WTC11 (cell line): ENCODE data around the gene GNA12. TPM values are rescaled to one million over a fixed set of nuclear protein-coding genes. Genes with fewer than 3 reads are reported as not detected.

ENCODE experiments used
- ATAC-seq: fragments of 200-7000 bp; cut with Tn5 transposase; 2 replicates; pipeline ENCODE4 v1.10.0; 2021; ENCODE audit warnings: mild to moderate bottlenecking, moderate library complexity
- CTCF ChIA-PET: fragments of 300-600 bp; sonication (Branson Sonifier 250); formaldehyde crosslinking; loops from one replicate; lab custom pipeline; 2021; ENCODE audit warnings: antibody characterized with exemption; lab: Charles Lee
- POLR2A ChIA-PET: fragments of 350-600 bp; sonication (Branson Sonifier 250); formaldehyde crosslinking; loops from one replicate; lab custom pipeline; 2021; ENCODE audit warnings: antibody characterized with exemption; lab: Charles Lee
- DNase-seq: peaks from one replicate; pipeline ENCODE4 v3.0.0; 2021; ENCODE audit warnings: low spot score
- H3K27ac Mint-ChIP-seq: 2 replicates; pipeline ENCODE4 v1.8.0; 2021; ENCODE audit warnings: mixed read lengths
- H3K27me3 Mint-ChIP-seq: 2 replicates; pipeline ENCODE4 v1.8.0; 2021; ENCODE audit warnings: low read depth, mild to moderate bottlenecking, moderate library complexity, mixed read lengths
- H3K36me3 Mint-ChIP-seq: 2 replicates; pipeline ENCODE4 v1.8.0; 2021; ENCODE audit warnings: mixed read lengths
- H3K4me1 Mint-ChIP-seq: 2 replicates; pipeline ENCODE4 v1.8.0; 2022; ENCODE audit warnings: mixed read lengths
- H3K4me3 Mint-ChIP-seq: 2 replicates; pipeline ENCODE4 v1.8.0; 2021; ENCODE audit warnings: mild to moderate bottlenecking, moderate library complexity, mixed read lengths
- H3K9me3 Mint-ChIP-seq: 2 replicates; pipeline ENCODE4 v1.8.0; 2021; ENCODE audit warnings: mixed read lengths
- ATF6 ChIP-seq: sonication (generic); formaldehyde crosslinking; IDR thresholded peaks from 2 replicates; pipeline ENCODE4 v1.8.1; 2023; ENCODE audit warnings: mild to moderate bottlenecking, missing genetic modification reagents
- CREB1 ChIP-seq: sonication (generic); formaldehyde crosslinking; IDR thresholded peaks from 2 replicates; pipeline ENCODE4 v1.8.0; 2023; ENCODE audit warnings: mild to moderate bottlenecking, missing genetic modification reagents
- CTCF ChIP-seq: fragments of 200-600 bp; IDR thresholded peaks from 2 replicates; pipeline ENCODE4 v1.8.0; 2022; ENCODE audit warnings: antibody characterized with exemption
- FOXP4 ChIP-seq: sonication (generic); formaldehyde crosslinking; IDR thresholded peaks from 2 replicates; pipeline ENCODE4 v1.8.0; 2022; ENCODE audit warnings: mild to moderate bottlenecking, missing genetic modification reagents
- GABPB1 ChIP-seq: sonication (generic); formaldehyde crosslinking; IDR thresholded peaks from 2 replicates; pipeline ENCODE4 v1.8.1; 2023; ENCODE audit warnings: mild to moderate bottlenecking, missing genetic modification reagents
- GRHL2 ChIP-seq: fragments of 250-450 bp; sonication (Bioruptor Pico); IDR thresholded peaks from 2 replicates; pipeline ENCODE4 v1.8.0; 2022; ENCODE audit warnings: mild to moderate bottlenecking, moderate library complexity; ENCODE audit not compliant: insufficient replicate concordance, severe bottlenecking
- MAX ChIP-seq: sonication (generic); formaldehyde crosslinking; IDR thresholded peaks from 2 replicates; pipeline ENCODE4 v1.8.0; 2022; ENCODE audit warnings: mild to moderate bottlenecking, missing genetic modification reagents
- NFYB ChIP-seq: sonication (generic); formaldehyde crosslinking; conservative IDR thresholded peaks from 2 replicates; pipeline ENCODE4 v1.8.0; 2022; ENCODE audit warnings: low read depth, missing genetic modification reagents
- PREB ChIP-seq: sonication (generic); formaldehyde crosslinking; IDR thresholded peaks from 2 replicates; pipeline ENCODE4 v1.8.1; 2022; ENCODE audit warnings: mild to moderate bottlenecking, missing genetic modification reagents, moderate library complexity, borderline replicate concordance
- SMAD4 ChIP-seq: sonication (generic); formaldehyde crosslinking; IDR thresholded peaks from 2 replicates; pipeline ENCODE4 v1.8.0; 2022; ENCODE audit warnings: mild to moderate bottlenecking, missing genetic modification reagents
- ZMAT4 ChIP-seq: fragments of 250-450 bp; sonication (Bioruptor Pico); IDR thresholded peaks from 2 replicates; pipeline ENCODE4 v1.9.0; 2021; ENCODE audit warnings: mild to moderate bottlenecking
- ZNF317 ChIP-seq: sonication (generic); formaldehyde crosslinking; IDR thresholded peaks from 2 replicates; pipeline ENCODE4 v1.8.1; 2023; ENCODE audit warnings: low read depth, mild to moderate bottlenecking, moderate library complexity, missing genetic modification reagents, borderline replicate concordance
- ZNF396 ChIP-seq: fragments of 250-450 bp; sonication (Bioruptor Pico); IDR thresholded peaks from 2 replicates; pipeline ENCODE4 v1.8.0; 2021; ENCODE audit warnings: mild to moderate bottlenecking, moderate library complexity, borderline replicate concordance
- ZNF423 ChIP-seq: fragments of 250-450 bp; sonication (Bioruptor Pico); IDR thresholded peaks from 2 replicates; pipeline ENCODE4 v2.1.2; 2022; ENCODE audit warnings: mild to moderate bottlenecking, moderate library complexity
- ZSCAN18 ChIP-seq: fragments of 250-450 bp; sonication (Bioruptor Pico); IDR thresholded peaks from 2 replicates; pipeline ENCODE4 v2.1.2; 2022; ENCODE audit warnings: mild to moderate bottlenecking, moderate library complexity
- total RNA-seq: library from RNA; stranded (reverse); gene quantifications from 3 replicates; pipeline ENCODE4 v1.2.3, GENCODE V29; 2021

GNA12 gene
- total RNA-seq, 1 experiment from 2014 or later, result 99.6 TPM

GRCh38 chr7:2719007-2719406 is 125.1 kb downstream of the GNA12 start:
- Mint-ChIP-seq H3K27ac (peak overlapping the region; percentile 25), H3K4me3 (no peak overlapping the region), H3K36me3 (peaks cover 55% of the 10 kb centered on the region), H3K9me3 (no peaks in the 10 kb centered on the region), H3K4me1 (peaks cover 3% of the 10 kb centered on the region), H3K27me3 (no peaks in the 10 kb centered on the region)
- TF ChIP-seq ZSCAN18 (CRISPR knock-in tag) (no peak), CTCF (peak; percentile 63; the same call in 1 of the 2 replicates), ZNF317 (CRISPR knock-in tag) (peak; percentile 68; the same call in 1 of the 2 replicates)
- DNase-seq, result peak; percentile 74
- CTCF ChIA-PET, result interaction anchor here (0.7 to 2.4 kb wide), 26 partner anchors 9 to 1166 kb away, joined by 3 to 63 read pairs (median 6); partner anchors contain the start of genes AMZ1 and TTYH3
- ATAC-seq, result peak; percentile 87
- POLR2A ChIA-PET, result interaction anchor here (0.8 to 1.1 kb wide), 3 partner anchors 9 to 106 kb away, joined by 4 to 8 read pairs (median 4); no protein-coding TSS in a partner anchor

GRCh38 chr7:2718296-2718965 is 125.7 kb downstream of the GNA12 start:
- H3K9me3 Mint-ChIP-seq, result no peaks in the 10 kb centered on the region
- no peak overlapping the region for H3K4me3 Mint-ChIP-seq
- TF ChIP-seq FOXP4 (CRISPR knock-in tag) (0 out of 2 replicates have a peak, but pooled peaks have one; percentile 31), ATF6 (no peak), ZMAT4 (no peak), CREB1 (CRISPR knock-in tag) (no peak), SMAD4 (CRISPR knock-in tag) (no peak)
- POLR2A ChIA-PET, result interaction anchor here (0.8 to 1.0 kb wide), 2 partner anchors 14 to 106 kb away, joined by 4 to 8 read pairs; no protein-coding TSS in a partner anchor
- DNase-seq (no peak), ATAC-seq (no peak)
- peaks cover 6% of the 10 kb centered on the region for H3K4me1 Mint-ChIP-seq
- H3K27ac Mint-ChIP-seq, result peak overlapping the region; percentile 25
- H3K27me3 Mint-ChIP-seq, result no peaks in the 10 kb centered on the region
- peaks cover 55% of the 10 kb centered on the region for H3K36me3 Mint-ChIP-seq
- CTCF ChIA-PET, result interaction anchor here (0.9 to 2.4 kb wide), 25 partner anchors 9 to 267 kb away, joined by 3 to 63 read pairs (median 6); partner anchors contain the start of genes AMZ1 and TTYH3

- ChIA-PET CTCF (interaction anchor here (1.0 to 2.4 kb wide), 12 partner anchors 8 to 266 kb away, joined by 3 to 63 read pairs (median 8); partner anchors contain the start of gene AMZ1), POLR2A (no interaction called here)
- H3K4me1 Mint-ChIP-seq, result peaks cover 6% of the 10 kb centered on the region
- H3K27ac Mint-ChIP-seq, result no peak overlapping the region; the same call in 1 of the 2 replicates
- DNase-seq (no peak), ATAC-seq (no peak)
- H3K27me3 Mint-ChIP-seq, result no peaks in the 10 kb centered on the region
- H3K9me3 Mint-ChIP-seq, result no peaks in the 10 kb centered on the region
- H3K36me3 Mint-ChIP-seq, result peaks cover 52% of the 10 kb centered on the region
- no peak overlapping the region for H3K4me3 Mint-ChIP-seq
- TF ChIP-seq PREB (CRISPR knock-in tag) (no peak), NFYB (CRISPR knock-in tag) (no peak), SMAD4 (CRISPR knock-in tag) (no peak), GRHL2 (CRISPR knock-in tag) (no peak), ZNF396 (CRISPR knock-in tag) (no peak), ZNF423 (CRISPR knock-in tag) (no peak), GABPB1 (no peak), MAX (CRISPR knock-in tag) (no peak)
These were observed 126.5 kb downstream of the GNA12 start for GRCh38 chr7:2717293-2718261.
